Germinal center (tissue), 1 donor: Measurements from ENCODE around the gene HOXA13.
A peak's percentile ranks its signal among the peaks of the same experiment; 100 is the strongest.

ENCODE experiments used
- DNase-seq: peaks from one replicate; pipeline ENCODE4 v3.0.0; 2012; ENCODE audit warnings: mixed read lengths, low spot score

HOXA13 gene

DNA sequence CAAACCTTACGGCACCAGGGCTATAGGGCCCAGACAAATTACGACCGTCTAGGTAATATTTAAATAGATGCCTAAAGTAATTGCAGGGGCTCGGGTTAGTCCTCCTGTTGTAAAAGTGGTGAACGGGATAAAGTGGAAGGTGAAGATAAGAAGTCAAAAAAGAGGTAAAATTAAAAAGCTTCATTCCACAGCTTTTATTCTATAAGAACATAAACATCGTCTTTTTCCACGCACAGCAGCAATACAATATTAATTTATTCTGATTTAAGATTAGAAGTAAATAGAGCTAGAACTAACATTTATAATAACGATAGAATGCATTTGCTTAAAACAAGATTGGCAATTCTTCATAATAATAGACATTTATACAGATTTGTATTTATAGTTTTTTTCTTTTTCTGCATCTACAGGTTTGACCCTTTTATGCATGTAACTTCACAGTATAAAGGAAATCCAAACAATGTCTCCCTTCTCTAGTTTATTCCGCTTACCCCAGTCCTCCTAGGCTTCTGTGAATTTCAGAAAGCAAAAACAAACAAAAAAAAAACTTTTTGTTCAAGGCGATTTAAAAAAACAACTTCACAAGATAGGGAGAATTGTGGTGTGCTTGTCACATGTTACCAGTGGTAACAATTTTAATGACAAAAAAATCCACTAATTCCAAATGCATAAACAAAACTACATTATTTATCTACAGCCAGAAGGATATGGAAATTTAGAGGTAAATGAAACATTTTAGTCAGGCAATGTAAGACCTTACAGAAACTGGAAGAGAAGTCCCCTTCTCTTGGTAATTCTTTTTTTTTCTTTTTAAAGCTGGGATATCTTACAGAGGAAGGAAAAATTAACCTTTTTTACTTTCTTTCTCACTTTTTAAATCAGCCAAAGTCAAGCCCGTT is 29.2 kb downstream of the HOXA13 start:
- DNase-seq = no peak

DNA sequence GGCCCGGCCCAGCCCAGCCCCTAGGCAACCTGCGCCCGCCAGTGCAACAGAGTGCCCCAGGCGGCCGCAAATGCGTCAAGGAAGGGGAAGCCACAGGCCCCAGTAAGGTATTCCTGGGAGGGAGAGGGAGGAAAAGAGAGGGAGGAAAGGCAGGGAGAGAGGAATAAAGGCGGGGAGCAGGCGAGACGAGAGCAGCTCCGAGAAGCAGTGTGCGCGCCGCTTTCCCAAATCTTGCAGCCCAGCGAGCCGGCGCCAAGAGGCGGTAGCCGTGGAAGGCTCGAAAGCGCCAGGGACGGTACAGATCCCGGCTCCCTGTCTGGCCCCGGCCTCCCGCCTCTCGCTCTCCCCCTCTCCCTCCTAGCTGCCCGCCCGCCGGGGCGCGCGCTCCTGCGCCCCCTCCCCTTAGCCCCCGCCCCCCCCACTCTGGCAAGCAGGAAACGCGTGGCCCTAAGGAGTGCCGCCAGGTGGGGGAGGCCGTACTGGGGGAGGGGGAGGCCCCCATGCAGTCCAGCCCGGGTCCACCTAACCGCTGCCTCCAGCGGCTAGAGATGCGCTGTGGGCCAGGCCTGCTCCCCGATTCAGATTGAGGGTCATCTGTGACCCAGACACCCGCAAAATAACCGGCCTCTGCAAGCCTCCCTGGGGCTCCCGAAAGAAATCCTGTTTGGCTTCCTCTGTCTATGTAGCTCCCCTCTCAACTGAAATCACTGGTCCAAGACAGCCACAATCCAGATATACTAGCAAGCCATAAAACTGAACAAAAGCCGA is 30.0 kb downstream of the HOXA13 start:
- no peak for DNase-seq

DNA sequence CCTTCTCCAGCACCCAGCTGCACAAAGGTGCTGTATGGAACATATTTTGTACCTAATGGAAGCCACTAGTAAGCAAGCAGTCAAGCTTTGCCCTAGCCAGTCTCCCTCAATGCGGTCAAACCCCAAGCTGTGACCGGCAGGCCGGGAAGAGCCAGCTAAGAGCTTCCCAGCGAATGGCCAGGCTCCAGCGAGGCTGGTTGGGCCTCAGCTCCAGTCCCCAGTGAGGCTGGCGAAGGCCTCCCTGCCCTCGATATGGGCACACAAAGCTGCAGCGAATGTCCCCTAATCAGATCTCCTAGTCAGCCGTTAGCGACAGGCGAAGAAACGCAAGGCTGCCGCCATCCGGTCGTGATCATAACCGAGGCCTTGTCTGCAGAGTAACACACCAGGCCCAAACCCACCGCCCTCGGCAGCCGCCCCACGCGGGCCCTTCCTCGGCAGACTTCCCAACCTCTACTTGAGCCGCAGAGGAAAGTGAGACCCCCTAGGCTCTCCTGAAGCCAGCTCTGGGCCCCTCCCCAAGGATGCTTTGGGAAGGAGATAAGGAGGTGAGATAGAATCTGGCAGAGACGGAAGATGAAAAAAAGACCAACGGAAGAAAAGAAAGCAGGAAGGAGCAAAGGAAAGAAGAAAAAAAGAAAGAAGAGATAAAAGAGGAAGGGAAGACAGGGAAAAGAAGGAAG is 31.5 kb downstream of the HOXA13 start:
- DNase-seq = no peak

DNA sequence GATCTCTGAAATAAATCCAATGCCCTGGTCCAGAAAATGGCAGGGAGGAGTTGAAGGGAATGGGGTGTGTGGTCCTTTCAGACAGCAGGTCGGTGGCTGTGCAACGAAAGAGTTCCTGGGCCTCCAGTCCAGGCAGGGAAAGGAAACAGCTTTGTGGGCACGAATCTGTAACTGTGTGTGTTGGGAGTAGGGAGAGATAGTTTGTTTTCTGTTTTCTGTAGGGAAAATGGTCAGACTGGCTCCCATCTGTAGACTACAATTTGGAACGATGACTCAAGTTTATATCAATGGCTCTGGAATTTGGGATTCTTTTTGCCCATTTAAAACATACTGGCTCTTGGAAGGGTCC is 32.0 kb downstream of the HOXA13 start:
- no peak for DNase-seq

DNA sequence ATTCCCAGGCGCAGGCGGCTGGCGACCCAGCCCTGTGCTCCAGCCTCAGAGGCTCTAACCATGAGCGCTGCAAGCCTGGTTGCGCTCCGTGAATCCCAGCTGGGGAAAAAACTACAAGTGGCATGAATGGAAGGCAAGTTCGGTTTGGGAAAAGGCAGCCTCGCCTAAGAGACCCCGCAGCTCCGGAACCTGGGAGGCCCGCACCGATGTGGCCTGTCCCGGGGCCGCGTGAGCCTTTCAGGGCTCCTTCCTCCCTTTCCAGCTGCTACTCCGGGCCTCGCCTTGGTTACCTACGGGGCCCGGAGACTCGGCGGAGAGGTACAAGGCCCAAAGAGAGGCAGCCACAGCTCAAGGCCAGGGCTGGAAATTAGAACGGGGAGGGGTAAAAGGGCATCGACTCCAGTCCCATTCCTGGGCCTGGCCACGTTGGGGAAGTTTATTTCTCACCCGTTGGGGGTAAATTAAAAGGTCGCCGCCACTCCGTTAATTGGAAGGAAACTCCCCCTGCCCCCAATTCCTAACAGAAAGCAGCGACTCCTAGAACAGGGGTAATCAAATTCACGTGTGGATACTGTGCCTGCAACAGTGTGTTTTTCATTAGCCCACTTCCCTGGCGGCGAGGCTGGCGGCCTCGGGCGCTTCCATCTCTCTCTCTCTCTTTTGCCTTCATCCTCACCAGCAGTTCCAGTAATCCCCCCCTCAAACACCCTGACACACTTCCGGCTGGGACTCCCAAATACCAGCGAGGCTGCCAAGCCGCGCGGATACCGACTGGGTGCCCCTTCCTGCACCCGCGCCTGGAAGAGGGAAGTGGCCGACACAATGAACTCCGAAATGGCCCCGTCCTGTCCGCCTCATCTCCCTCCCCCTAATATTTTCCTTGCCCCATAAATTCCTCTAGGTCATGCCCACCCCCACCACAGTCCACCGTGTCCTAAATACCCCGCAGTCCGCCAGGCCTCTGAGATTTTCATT is 33.1 kb downstream of the HOXA13 start:
- no peak for DNase-seq

DNA sequence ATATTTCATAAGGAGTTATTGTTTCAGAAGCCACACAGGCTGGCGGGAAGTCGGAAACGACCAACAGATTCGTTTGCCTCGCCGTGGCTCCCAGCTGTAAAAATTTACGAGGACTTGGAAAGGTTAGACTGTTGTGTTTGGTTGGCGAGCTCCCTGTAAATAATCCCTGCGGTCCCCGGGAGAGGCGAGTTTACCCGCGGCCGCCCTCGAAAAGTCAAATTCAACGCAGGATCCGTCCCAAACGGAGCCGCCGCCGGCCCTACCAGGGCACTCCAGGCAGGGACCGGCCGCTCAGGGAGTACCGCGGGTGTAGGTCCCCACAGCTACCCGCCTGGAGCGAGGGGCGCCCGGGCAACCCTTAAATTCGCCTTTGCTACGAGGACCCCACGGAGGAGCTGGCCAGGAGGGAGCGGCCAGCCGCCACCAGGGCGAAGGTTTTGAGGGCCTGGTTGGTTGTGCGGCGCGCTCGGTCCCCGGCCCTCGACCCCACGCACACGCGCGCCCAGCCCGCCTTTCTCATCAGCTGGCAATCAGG is 33.8 kb downstream of the HOXA13 start:
- no peak for DNase-seq

DNA sequence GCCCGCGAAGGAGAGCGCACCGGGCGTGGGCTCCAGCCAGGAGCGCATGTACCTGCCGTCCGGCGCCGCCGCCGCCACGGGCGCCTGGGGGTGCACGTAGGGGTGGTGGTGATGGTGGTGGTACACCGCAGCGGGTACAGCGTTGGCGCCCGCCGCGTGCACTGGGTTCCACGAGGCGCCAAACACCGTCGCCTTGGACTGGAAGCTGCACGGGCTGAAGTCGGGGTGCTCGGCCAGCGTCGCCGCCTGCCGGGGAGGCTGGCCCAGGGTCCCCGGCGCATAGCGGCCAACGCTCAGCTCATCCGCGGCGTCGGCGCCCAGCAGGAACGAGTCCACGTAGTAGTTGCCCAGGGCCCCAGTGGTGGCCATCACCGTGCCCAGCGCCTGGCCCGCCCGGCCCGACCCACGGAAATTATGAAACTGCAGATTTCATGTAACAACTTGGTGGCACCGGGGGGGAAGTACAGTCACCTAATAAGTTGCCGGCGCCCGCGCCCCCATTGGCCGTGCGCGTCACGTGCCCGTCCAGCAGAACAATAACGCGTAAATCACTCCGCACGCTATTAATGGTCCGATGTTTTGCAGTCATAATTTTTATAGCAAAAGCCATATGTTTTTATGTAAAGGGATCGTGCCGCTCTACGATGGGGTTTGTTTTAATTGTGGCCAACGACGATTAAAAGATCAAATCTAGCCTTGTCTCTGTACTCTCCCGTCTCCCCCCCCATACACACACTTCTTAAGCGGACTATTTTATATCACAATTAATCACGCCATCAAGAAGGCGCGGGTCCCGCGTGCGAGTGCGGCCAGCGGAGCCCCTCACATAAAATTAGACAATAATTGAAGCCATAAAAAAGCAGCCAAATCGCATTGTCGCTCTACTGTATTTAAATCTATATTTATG is 34.5 kb downstream of the HOXA13 start, which contains the start of gene HOXA9:
TSS of gene HOXA9 (minus strand) at position 449 of the 907 bp plus-strand sequence. CDS start at position 369, 80 bp downstream.
- DNase-seq = no peak

DNA sequence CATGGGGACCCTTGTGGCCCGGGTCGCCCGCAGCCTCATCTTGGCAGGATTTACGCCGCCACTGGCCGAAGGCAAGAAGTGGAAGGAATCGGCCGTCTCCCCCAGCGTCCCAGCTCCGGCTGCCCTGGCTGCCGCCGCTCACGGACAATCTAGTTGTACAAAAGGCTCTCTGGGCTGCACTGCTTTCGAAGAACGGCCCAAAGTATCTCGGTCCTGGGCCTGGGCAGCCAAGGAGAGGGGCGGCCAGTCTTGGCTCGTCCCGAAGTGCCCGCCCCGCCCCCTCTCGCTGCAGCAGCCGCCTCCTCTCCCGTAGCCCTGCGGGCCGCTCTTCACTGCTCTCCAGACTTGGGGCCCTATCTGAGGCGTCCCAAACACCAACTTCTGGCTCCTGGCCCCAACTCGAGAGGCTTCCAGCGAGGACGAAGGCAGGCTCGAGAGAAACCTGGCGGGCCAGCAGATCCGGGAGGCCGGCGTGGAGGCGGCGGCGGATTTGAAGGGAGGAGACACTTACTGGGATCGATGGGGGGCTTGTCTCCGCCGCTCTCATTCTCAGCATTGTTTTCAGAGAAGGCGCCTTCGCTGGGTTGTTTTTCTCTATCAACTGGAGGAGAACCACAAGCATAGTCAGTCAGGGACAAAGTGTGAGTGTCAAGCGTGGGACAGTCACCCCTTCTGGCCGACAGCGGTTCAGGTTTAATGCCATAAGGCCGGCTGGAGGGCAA is 35.4 kb downstream of the HOXA13 start:
- DNase-seq = no peak

DNA sequence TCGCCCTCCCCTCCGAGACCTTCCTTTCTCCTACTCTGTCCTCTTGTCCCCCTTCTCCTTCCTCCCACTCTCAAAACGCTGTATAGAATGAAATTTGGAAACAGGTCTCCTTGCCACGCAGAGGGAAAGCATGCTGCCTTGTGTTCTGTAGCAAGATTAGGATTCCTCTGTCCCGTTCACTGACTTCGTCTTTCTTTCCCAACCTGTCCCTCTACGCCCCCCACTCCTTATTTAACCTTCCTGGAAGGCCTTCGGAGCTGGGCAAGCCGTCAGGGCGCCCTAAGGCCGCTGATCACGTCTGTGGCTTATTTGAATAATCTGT is 35.9 kb downstream of the HOXA13 start:
- DNase-seq = no peak

DNA sequence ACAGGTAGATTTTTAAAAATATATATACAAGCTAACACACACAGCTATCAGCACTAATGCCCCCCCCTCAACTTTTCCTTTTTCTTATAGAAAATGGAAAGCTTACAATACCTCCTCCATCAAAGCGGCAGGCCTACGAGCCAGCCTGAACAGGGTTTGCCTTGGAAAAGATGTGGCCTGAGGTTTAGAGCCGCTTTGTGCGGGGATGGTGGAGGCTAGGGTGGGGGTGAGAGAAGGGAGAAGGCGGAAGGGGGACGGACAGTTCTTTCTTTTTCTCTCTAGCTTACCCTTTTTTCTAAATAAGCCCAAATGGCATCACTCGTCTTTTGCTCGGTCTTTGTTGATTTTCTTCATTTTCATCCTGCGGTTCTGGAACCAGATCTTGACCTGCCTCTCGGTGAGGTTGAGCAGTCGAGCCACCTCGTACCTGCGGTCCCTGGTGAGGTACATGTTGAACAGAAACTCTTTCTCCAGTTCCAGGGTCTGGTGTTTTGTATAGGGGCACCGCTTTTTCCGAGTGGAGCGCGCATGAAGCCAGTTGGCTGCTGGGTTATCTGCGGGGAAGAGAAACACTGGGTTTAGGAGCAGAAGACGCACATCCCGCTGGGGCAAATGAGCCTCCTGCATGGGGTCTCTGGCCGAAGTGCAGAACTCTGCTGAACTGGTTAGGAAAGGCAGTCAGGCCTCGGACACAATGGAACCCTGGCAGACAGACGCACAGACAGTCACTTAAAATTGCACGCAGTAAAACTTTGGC is 36.4 kb downstream of the HOXA13 start:
- DNase-seq = no peak

DNA sequence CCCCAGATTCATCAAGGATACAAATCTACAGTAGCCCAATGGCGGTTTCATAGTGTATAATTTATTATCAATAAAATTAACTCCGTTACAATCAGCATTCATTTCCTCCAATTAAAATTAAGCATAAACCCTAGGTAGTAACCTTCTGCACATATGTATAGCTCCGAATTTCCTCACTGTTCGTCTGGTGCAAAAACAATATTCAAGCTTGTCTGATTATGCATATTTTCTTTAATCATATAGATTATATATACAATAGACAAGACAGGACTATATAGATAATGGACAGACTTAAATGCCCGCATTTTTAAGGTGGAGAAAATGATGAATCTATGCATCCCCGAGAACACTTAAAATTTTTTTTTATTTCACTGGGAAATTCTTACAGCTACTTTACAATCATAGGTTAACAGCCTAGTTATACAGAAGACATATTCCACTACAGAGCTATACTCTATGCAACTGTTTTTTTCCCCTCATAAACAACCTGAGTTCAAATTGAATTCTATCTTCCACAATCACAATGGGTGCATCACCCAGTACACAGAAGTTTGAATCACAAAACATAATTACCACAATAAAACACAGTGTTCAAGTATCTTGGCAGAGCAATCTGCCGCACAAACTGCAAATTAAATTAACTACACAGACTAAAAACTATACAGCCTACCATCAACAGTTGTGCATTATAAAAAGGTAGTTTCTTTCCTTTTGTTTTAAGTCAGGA is 37.2 kb downstream of the HOXA13 start:
- DNase-seq = no peak

DNA sequence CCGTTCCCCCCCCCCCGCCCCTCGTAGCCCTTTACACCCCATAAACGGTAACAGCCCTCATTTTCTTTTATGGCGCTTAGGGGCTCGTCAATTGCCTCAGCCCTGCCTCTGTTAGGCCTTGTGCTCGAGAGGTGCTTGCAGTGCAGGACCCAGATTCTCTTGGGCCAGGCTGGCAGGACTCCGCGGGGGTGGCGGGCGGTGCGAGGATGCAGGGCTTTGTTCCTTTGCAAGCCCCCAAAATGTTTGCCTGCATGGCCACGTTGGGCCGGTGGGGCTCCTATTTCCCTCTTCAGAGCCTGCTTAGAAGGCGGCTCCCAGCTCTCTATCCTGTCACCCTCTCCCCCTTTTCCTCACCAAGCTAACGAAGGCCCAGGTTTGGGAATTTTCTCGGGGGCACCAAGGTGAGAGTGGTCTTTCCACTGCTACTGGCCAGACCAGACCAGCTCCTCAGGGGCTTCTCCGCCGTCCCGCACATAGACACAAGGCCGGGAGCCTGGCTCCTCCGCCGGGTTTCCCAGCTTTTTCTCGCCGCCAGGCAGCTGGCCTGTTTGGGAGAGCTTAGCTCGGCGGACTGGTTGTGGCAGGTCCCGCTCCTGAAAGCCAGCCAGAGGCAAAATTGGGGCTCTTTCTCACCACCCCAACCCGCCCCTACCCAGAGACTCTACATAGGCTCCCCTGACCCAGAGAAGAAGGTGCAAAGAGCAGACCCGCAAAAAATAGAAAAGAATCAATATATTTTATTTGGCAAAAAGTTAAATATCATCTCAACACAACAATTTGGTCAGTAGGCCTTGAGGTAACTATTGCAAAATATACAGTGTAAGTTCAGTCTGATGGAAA is 38.0 kb downstream of the HOXA13 start:
- no peak for DNase-seq

DNA sequence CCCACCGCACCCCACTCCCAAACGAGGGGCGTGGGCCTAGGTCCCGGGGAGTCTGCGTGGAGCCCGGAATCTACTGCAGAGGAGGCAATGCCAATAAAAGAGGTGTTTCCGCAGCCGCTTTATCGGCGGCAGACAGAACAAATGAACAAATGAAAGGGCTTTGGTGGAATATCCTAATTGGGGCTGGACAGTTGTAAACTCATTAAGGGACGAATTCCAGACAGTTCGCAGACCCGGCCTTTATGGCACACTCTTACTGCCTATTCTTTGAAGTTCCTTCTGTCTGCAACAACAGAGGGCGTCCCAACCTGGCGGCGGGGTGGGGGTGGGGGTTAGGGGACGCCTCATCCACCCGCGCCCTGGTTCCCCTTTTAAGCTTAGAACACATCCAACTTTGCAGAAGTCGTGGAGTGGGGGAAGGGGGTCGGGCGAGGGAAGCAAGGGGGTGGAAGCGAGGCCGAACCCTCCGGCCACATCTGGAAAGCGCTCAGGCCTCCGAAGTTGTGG is 38.6 kb downstream of the HOXA13 start:
- DNase-seq = no peak

DNA sequence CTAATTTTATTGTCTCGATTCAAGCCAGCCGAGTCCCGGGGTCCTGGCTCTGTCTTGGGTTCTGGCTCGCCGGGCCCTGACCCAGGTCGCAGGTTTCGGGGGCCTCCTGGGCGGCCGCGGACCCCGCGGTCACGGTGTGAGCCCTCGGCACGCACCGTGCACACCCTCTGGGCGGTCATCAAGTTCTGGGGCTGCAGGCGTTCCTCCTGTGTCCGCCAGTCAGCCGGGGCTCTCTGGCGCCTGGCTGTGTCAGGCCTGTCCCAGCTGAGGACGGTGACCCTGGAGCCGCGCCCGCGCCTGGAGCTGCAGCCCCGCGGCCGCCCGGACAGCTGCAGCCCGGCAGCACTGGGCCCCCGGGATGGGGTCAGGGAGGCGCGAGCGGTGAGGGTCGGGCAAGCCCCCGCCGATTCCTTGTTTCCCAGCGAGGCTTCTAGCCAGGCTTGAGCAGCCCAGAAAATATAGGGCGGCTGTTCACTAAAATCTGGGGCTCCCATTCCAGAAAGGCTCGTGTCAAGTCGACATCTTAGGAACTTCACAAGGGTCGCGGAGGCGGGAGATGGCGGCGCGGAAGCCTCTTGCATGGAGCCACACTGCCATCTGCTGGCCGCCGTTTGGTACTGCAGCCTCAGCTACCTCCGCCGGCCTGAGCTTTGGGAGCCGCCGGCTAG is 39.2 kb downstream of the HOXA13 start:
- peak; percentile 81 for DNase-seq

DNA sequence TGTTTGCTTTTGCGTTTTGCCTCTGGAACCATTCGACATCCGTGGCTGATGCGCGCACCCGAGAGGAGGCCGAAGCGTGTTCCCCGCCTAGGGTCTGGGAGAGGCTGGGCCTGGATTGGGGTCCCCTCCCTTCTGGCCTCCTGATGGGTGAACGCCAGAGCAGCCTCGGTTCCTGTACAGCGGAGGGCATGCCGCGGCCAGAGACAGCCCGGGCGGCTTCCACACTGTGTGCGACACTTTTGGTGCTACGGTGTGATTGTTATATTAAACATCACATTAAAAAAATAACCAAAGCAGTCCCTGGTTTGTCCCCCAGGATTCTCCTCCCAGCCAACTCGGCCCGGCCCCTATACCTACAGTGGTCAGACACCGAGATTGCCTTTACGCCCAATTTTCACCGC is 39.7 kb downstream of the HOXA13 start:
- DNase-seq = no peak
